Sigmoid colon (tissue), 7 donors: ENCODE results near the gene PEAK1. TPM values are rescaled to one million over a fixed set of nuclear protein-coding genes. Genes with fewer than 3 reads are reported as not detected.

ENCODE experiments used
- DNase-seq: peaks from one replicate; pipeline ENCODE4 v3.0.0-alpha.2; 2019
- H3K27ac ChIP-seq, 4 donors: fragments of 200-600 bp; sonication (generic); one replicate each; pipeline ENCODE4 v1.5.1; 2016 to 2019; ENCODE audit warnings: mild to moderate bottlenecking in 1 of 4
- H3K27me3 ChIP-seq, 3 donors: fragments of 200-600 bp; sonication (generic); one replicate each; pipeline ENCODE4 v1.5.1; 2019; ENCODE audit warnings: mild to moderate bottlenecking in 1 of 3
- H3K36me3 ChIP-seq, 4 donors: fragments of 200-600 bp; sonication (generic); one replicate each; pipeline ENCODE4 v1.5.1; 2016 to 2019
- H3K4me1 ChIP-seq, 4 donors: fragments of 200-600 bp; sonication (generic); one replicate each; pipeline ENCODE4 v1.5.1; 2017 to 2019
- H3K4me3 ChIP-seq, 4 donors: fragments of 200-600 bp; sonication (generic); one replicate each; pipeline ENCODE4 v1.5.1; 2017 to 2019; ENCODE audit warnings: mild to moderate bottlenecking in 2 of 4, moderate library complexity in 1 of 4
- H3K9me3 ChIP-seq, 4 donors: fragments of 200-600 bp in 3 of 4; sonication (generic) in 3 of 4; one replicate each; pipeline versions ENCODE4 v1.5.1 to v1.6.1; 2013 to 2019
- EP300 ChIP-seq, 4 donors: sonication (generic); formaldehyde crosslinking; IDR thresholded peaks; one replicate each; pipeline ENCODE4 v1.6.1; 2017; ENCODE audit warnings: antibody characterized with exemption in 4 of 4
- POLR2A ChIP-seq, 2 donors: fragments of 450-650 bp; IDR thresholded peaks; one replicate each; pipeline ENCODE4 v1.6.1; 2016; ENCODE audit warnings: antibody characterized with exemption in 2 of 2, mild to moderate bottlenecking in 2 of 2, moderate library complexity in 2 of 2
- POLR2AphosphoS5 ChIP-seq, 4 donors: sonication (generic); formaldehyde crosslinking; IDR thresholded peaks; one replicate each; pipeline ENCODE4 v1.6.1; 2017; ENCODE audit warnings: antibody characterized with exemption in 4 of 4
- WGBS, 2 donors: extraction: QIAGEN DNeasy Blood & Tissue Kit; methylation state at CpG; one replicate each; pipeline ENCODE4 v1.1.7; 2013; 5-methylcytosine and 5-hydroxymethylcytosine counted together
- intact Hi-C: fragments of 100-400 bp; cut with DNase I; formaldehyde crosslinking; loops from one replicate; pipeline ENCODE4 v1.15.1; 2023
- polyA plus RNA-seq, 3 donors: library from polyadenylated mRNA; stranded (reverse); fragments of 200-250 nt; gene quantifications; one replicate each; pipeline ENCODE4 v1.2.3, GENCODE V29; 2013
- total RNA-seq, 4 donors: library from RNA; depleted of rRNA; stranded (reverse); fragments of >200 nt; gene quantifications; one replicate each; pipeline ENCODE4 v1.1.0, GENCODE V29; 2016
- TF ChIP-seq, protein P1 (sequence below), 4 experiments: fragments of 450-650 bp in 3 of 4; fragments of 200-600 bp in 1 of 4; IDR thresholded peaks; one replicate each; pipeline ENCODE4 v1.5.1; 2016 to 2019; ENCODE audit warnings: antibody characterized with exemption in 4 of 4, mild to moderate bottlenecking in 3 of 4, moderate library complexity in 2 of 4
- donor health status: healthy with polysubstance abuse.
- donor health status: Bipolar disorder and iron deficiency.
- donor health status: healthy.

Gene PEAK1
- total and polyA plus RNA-seq, 7 donors = 3.5 to 59.8 (median 29.3) TPM

DNA sequence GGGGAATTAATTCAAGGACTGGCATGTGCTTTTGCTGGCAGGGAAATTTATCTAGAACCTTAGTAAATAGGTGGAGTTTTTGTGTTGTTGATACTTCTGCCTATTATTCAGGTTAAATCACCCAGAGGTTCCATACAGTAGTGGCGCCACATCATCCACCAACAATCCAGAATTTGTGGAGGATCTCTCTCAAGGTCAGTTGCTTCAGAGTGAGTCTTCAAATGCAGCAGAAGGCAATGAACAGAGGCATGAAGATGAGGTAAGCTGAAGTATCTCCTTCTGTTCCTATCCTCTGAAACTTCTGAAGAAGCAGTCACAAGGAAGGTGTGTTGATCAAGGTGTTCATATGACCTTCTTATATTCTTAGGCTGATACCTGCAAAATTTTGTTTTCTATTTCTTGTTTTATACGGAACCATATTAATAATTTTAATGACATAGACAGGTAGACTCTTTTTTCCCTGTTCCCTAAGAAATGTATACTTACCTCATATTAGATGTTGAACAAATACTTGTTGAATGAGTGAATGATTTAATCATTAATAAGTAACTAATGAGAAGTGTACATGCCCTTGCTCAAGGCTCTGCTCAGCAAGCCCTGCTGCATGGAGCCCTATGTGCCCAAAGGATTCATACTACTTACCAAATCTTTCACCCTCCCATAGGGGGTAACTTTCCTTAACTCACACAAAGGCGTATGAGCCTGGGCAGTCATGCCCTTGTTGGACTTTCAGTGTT is 44.4 kb upstream of the PEAK1 start:
- WGBS, 2 donors = 93 to 95% methylated on average over 3 of the region's 3 CpGs
- Histone ChIP-seq H3K4me3 (no peak overlapping the region), H3K36me3 (peaks cover 0 to 66% (median 12%) of the 10 kb centered on the region in 4 donors), H3K9me3 (no peaks in the 10 kb centered on the region), H3K27ac (no peak overlapping the region), H3K4me1 (peaks cover 0 to 8% (median 4%) of the 10 kb centered on the region in 4 donors), H3K27me3 (no peaks in the 10 kb centered on the region)
- intact Hi-C loops = no loop called here
- DNase-seq = no peak
- TF ChIP-seq POLR2A (IDR thresholded peaks at IDR 0.05) = no peak
- no peak for TF ChIP-seq POLR2AphosphoS5 (IDR thresholded peaks at IDR 0.05)

- TF ChIP-seq, protein P1, sequence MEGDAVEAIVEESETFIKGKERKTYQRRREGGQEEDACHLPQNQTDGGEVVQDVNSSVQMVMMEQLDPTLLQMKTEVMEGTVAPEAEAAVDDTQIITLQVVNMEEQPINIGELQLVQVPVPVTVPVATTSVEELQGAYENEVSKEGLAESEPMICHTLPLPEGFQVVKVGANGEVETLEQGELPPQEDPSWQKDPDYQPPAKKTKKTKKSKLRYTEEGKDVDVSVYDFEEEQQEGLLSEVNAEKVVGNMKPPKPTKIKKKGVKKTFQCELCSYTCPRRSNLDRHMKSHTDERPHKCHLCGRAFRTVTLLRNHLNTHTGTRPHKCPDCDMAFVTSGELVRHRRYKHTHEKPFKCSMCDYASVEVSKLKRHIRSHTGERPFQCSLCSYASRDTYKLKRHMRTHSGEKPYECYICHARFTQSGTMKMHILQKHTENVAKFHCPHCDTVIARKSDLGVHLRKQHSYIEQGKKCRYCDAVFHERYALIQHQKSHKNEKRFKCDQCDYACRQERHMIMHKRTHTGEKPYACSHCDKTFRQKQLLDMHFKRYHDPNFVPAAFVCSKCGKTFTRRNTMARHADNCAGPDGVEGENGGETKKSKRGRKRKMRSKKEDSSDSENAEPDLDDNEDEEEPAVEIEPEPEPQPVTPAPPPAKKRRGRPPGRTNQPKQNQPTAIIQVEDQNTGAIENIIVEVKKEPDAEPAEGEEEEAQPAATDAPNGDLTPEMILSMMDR (IDR thresholded peaks at IDR 0.05) = no peak
- TF ChIP-seq POLR2A (IDR thresholded peaks at IDR 0.05) = no peak
- no peaks in the 10 kb centered on the region for H3K27me3 ChIP-seq
- no peak for DNase-seq
- H3K4me1 ChIP-seq = peaks cover 0 to 31% (median 18%) of the 10 kb centered on the region in 4 donors
- peaks cover 0 to 49% (median 9%) of the 10 kb centered on the region in 4 donors for H3K36me3 ChIP-seq
- H3K4me3 ChIP-seq = no peak overlapping the region
- H3K27ac ChIP-seq = no peak overlapping the region
- intact Hi-C loops = no loop called here
- H3K9me3 ChIP-seq = no peaks in the 10 kb centered on the region
Measured at GRCh38 chr15:77461486-77461885, 41.6 kb upstream of the PEAK1 start.

DNA sequence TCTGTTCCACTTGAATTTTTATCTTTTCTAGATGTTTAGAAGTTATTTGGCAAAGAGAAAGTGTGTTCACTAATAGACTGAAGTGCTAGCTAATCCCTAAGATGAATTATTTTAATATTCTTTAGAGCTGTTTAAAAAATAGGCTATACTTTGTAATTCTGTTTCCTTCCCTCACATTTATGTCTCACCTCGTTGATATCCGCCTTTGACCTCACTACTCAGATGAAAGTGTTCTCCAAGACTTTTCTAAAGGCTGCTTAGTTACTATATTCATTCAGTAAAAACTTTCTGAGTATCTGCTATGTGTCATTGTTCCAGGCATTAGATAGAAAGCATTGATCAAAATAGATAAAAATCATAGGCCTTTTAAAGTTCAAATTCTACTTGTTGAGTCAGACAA is 39.1 kb upstream of the PEAK1 start:
- TF ChIP-seq POLR2A (IDR thresholded peaks at IDR 0.05) = no peak
- TF ChIP-seq, protein P1 (IDR thresholded peaks at IDR 0.05) = no peak
- TF ChIP-seq EP300 (IDR thresholded peaks at IDR 0.05) = no peak
- no peak for TF ChIP-seq POLR2AphosphoS5 (IDR thresholded peaks at IDR 0.05)
- no peak overlapping the region for H3K27ac ChIP-seq
- H3K27me3 ChIP-seq = no peaks in the 10 kb centered on the region
- 88 to 90% methylated on average over 2 of the region's 2 CpGs for WGBS, 2 donors
- H3K36me3 ChIP-seq = peaks cover 0 to 25% (median 4%) of the 10 kb centered on the region in 4 donors
- H3K4me3 ChIP-seq = no peak overlapping the region
- intact Hi-C loops = no loop called here
- H3K4me1 ChIP-seq = peaks cover 0 to 39% (median 30%) of the 10 kb centered on the region in 4 donors
- no peak for DNase-seq
- H3K9me3 ChIP-seq = no peaks in the 10 kb centered on the region

GRCh38 chr15:77457905-77458265 is 38.0 kb upstream of the PEAK1 start:
- Histone ChIP-seq H3K27me3 (no peaks in the 10 kb centered on the region), H3K4me3 (no peak overlapping the region), H3K27ac (no peak overlapping the region), H3K36me3 (peaks cover 0 to 17% (median 3%) of the 10 kb centered on the region in 4 donors), H3K4me1 (peaks cover 0 to 39% (median 30%) of the 10 kb centered on the region in 4 donors), H3K9me3 (no peaks in the 10 kb centered on the region)
- TF ChIP-seq POLR2A (IDR thresholded peaks at IDR 0.05) = no peak
- TF ChIP-seq, protein P1 (IDR thresholded peaks at IDR 0.05) = no peak
- no peak for DNase-seq
- intact Hi-C loops = no loop called here

DNA sequence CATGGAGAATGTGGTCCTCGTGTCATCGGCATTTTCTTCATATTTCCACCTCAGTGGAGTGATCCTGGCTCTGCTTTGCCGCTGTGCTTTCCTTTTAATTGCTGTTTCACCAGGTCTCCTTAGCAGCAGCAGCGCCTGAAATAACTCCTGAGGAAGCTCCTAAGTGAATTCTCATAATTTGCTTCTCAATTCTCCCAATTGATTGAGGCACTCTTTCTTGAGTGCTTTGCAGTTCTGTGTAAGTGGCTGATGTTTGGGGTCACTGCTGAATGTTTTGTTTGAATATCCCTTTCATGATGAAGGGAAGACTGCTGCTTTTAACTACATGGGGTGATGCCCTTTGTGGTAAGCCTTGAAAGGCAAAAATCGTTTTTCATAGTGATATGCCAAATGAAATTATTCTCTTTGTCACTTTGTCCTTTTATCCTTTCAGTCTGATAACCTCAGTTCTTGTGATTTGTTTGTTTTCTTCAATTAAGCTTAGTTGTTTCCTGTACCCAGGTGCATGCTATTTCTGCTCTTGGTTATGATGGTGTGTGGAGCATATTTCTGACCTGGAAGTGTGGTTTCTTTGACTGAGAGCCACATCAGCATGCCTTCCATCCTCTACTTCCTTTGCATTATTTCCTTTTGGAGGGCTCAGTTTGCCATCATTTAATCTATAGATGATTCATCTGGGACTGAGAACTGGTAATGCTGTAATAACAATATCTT is 37.4 kb upstream of the PEAK1 start:
- Histone ChIP-seq H3K4me3 (no peak overlapping the region), H3K4me1 (peaks cover 0 to 39% (median 30%) of the 10 kb centered on the region in 4 donors), H3K27ac (peak overlapping the region in 1 of 4 donors; percentile 46), H3K36me3 (peaks cover 0 to 17% (median 3%) of the 10 kb centered on the region in 4 donors), H3K9me3 (no peaks in the 10 kb centered on the region), H3K27me3 (no peaks in the 10 kb centered on the region)
- no peak for TF ChIP-seq POLR2AphosphoS5 (IDR thresholded peaks at IDR 0.05)
- DNase-seq = no peak
- intact Hi-C loops = no loop called here
- WGBS, 2 donors = 75 to 77% methylated on average over 5 of the region's 5 CpGs
